ENCODE data around the gene RIPOR2.
"Not testable (repeated sequence)": the region's sequence is repeated elsewhere in the genome, so short reads cannot be mapped to it uniquely, and the experiment has no call there.

RIPOR2 gene

GRCh38 chr6:24768361-24768760 lies 167.4 kb downstream of the RIPOR2 start:
- POLR2A ChIA-PET, result no interaction called here
- CTCF ChIA-PET, result no interaction called here
- Histone ChIP-seq H3K36me3 (ENCODE audit: control insufficient read depth in 2 of 2, insufficient read depth in 1 of 2, low read length in 2 of 2) (no peaks in the 10 kb centered on the region), H3K9me3 (ENCODE audit: control insufficient read depth, insufficient read depth, low read depth, low read length) (no peaks in the 10 kb centered on the region), H3K4me3 (ENCODE audit: low read depth, low read length) (no peak overlapping the region), H3K4me1 (ENCODE audit: control insufficient read depth, insufficient read depth, low read length) (no peaks in the 10 kb centered on the region), H3K27ac (ENCODE audit: extremely low read depth, low read depth, low read length) (no peak overlapping the region)
- TF ChIP-seq GFI1B (tag by site-specific recombination; IDR thresholded peaks at IDR 0.05) (no peak), HOXD13 (CRISPR knock-in tag; IDR thresholded peaks at IDR 0.05; ENCODE audit: borderline replicate concordance) (no peak), MEIS1 (CRISPR knock-in tag; IDR thresholded peaks at IDR 0.05; ENCODE audit: borderline replicate concordance) (no peak), ZNF558 (tag by site-specific recombination; IDR thresholded peaks at IDR 0.05) (no peak), ZIC2 (tag by site-specific recombination; IDR thresholded peaks at IDR 0.05) (no peak), ZEB2 (tag by site-specific recombination; IDR thresholded peaks at IDR 0.05) (no peak), ZNF645 (tag by site-specific recombination; IDR thresholded peaks at IDR 0.05) (no peak), ZNF148 (tag by site-specific recombination; IDR thresholded peaks at IDR 0.05; ENCODE audit: borderline replicate concordance) (no peak), ZNF280D (tag by site-specific recombination; IDR thresholded peaks at IDR 0.05) (no peak), BCL11B (tag by site-specific recombination; IDR thresholded peaks at IDR 0.05; ENCODE audit: low read depth) (no peak), ZBTB1 (tag by site-specific recombination; IDR thresholded peaks at IDR 0.05) (no peak), ZNF843 (tag by site-specific recombination; IDR thresholded peaks at IDR 0.05) (no peak), ZNF175 (tag by site-specific recombination; IDR thresholded peaks at IDR 0.05) (no peak)
- TF ChIP-seq, protein P1, sequence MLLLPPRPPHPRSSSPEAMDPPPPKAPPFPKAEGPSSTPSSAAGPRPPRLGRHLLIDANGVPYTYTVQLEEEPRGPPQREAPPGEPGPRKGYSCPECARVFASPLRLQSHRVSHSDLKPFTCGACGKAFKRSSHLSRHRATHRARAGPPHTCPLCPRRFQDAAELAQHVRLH (tag by site-specific recombination; IDR thresholded peaks at IDR 0.05), result no peak

GRCh38 chr6:24766680-24767462 lies 168.9 kb downstream of the RIPOR2 start:
- H3K9me3 ChIP-seq (ENCODE audit: control insufficient read depth, insufficient read depth, low read depth, low read length), result no peaks in the 10 kb centered on the region
- no peak overlapping the region for H3K27ac ChIP-seq (ENCODE audit: extremely low read depth, low read depth, low read length)
- H3K4me3 ChIP-seq (ENCODE audit: low read depth, low read length), result no peak overlapping the region
- ChIA-PET POLR2A (no interaction called here), CTCF (interaction anchor here (0.7 to 2.9 kb wide), 12 partner anchors 9 to 341 kb away, joined by 3 to 15 read pairs (median 4); no protein-coding TSS in a partner anchor)
- H3K4me1 ChIP-seq (ENCODE audit: control insufficient read depth, insufficient read depth, low read length), result no peaks in the 10 kb centered on the region
- TF ChIP-seq ZNF19 (tag by site-specific recombination; IDR thresholded peaks at IDR 0.05; ENCODE audit: low read depth) (no peak), ZNF670 (tag by site-specific recombination; IDR thresholded peaks at IDR 0.05; ENCODE audit: low read depth) (no peak), ZNF354C (tag by site-specific recombination; IDR thresholded peaks at IDR 0.05; ENCODE audit: borderline replicate concordance, low read depth) (no peak), ZNF624 (tag by site-specific recombination; IDR thresholded peaks at IDR 0.05) (no peak), PATZ1 (tag by site-specific recombination; IDR thresholded peaks at IDR 0.05) (no peak), ZNF654 (tag by site-specific recombination; IDR thresholded peaks at IDR 0.05; ENCODE audit: low read depth) (peak; percentile 70)
- no peaks in the 10 kb centered on the region for H3K36me3 ChIP-seq (ENCODE audit: control insufficient read depth in 2 of 2, insufficient read depth in 1 of 2, low read length in 2 of 2)

GRCh38 chr6:24765968-24766367 lies 169.8 kb downstream of the RIPOR2 start:
- not testable (repeated sequence) for H3K9me3 ChIP-seq (ENCODE audit: control insufficient read depth, insufficient read depth, low read depth, low read length); H3K4me1 ChIP-seq (ENCODE audit: control insufficient read depth, insufficient read depth, low read length); H3K36me3 ChIP-seq (ENCODE audit: control insufficient read depth in 2 of 2, insufficient read depth in 1 of 2, low read length in 2 of 2); H3K4me3 ChIP-seq (ENCODE audit: low read depth, low read length); H3K27ac ChIP-seq (ENCODE audit: extremely low read depth, low read depth, low read length)
- CTCF ChIA-PET, result interaction anchor here (0.5 to 2.9 kb wide), 11 partner anchors 10 to 247 kb away, joined by 3 to 15 read pairs (median 4); no protein-coding TSS in a partner anchor
- POLR2A ChIA-PET, result interaction anchor here (1.0 to 1.4 kb wide), 2 partner anchors 9 to 46 kb away, joined by 3 to 5 read pairs; partner anchors contain the start of gene GMNN

Measured in HEK293 (cell line).